H1 (cell line): ENCODE data around the gene ZNF367. TPM values are rescaled to one million over a fixed set of nuclear protein-coding genes. Genes with fewer than 3 reads are reported as not detected.

Source experiments
- JUND ChIP-seq: IDR thresholded peaks from 2 replicates; pipeline ENCODE4 v1.6.1; 2011; ENCODE audit warnings: mild to moderate bottlenecking, improper control_type of control experiment, low read length
- polyA plus RNA-seq, 7 experiments: library from polyadenylated mRNA; depleted of rRNA in 3 of 7; stranded (reverse) in 5 of 7; unstranded in 2 of 7; fragments of >200 nt in 5 of 7; fragments of 200-250 nt in 2 of 7; gene quantifications; 1 replicate in 5 of 7; 2 replicates in 1 of 7; 4 replicates in 1 of 7; pipeline versions ENCODE4 v1.2.1 to v1.2.3, GENCODE V29; 2011 to 2013; ENCODE audit warnings: missing spikeins in 2 of 7, mixed read lengths in 2 of 7
- total RNA-seq: library from RNA; stranded (reverse); fragmentation: NEBNext Ultra II Directional; extraction: Animal tissue kit (Norgen Biotek cat#: 25700); gene quantifications from 2 replicates; pipeline ENCODE4 v1.2.1, GENCODE V29; 2021
- TF ChIP-seq, protein P1 (sequence below), 3 experiments: IDR thresholded peaks; 1 replicate in 2 of 3; 2 replicates in 1 of 3; pipeline versions ENCODE4 v1.5.1 to v1.6.1; 2011; ENCODE audit warnings: low read length in 3 of 3, mild to moderate bottlenecking in 3 of 3, inconsistent platforms in 2 of 3, low read depth in 1 of 3, moderate library complexity in 1 of 3; ENCODE audit not compliant: insufficient read depth in 1 of 3; ENCODE audit errors: control extremely low read depth in 1 of 3

ZNF367 gene
- total and polyA plus RNA-seq, 2 of the 8 experiments (the other 6 are each of a cell fraction or from before 2014, with no cell fraction given): 2.2 to 8.2 TPM

GRCh38 chr9:96343515-96344360, 74.4 kb downstream of the ZNF367 start (continued):
- TF ChIP-seq, protein P1, sequence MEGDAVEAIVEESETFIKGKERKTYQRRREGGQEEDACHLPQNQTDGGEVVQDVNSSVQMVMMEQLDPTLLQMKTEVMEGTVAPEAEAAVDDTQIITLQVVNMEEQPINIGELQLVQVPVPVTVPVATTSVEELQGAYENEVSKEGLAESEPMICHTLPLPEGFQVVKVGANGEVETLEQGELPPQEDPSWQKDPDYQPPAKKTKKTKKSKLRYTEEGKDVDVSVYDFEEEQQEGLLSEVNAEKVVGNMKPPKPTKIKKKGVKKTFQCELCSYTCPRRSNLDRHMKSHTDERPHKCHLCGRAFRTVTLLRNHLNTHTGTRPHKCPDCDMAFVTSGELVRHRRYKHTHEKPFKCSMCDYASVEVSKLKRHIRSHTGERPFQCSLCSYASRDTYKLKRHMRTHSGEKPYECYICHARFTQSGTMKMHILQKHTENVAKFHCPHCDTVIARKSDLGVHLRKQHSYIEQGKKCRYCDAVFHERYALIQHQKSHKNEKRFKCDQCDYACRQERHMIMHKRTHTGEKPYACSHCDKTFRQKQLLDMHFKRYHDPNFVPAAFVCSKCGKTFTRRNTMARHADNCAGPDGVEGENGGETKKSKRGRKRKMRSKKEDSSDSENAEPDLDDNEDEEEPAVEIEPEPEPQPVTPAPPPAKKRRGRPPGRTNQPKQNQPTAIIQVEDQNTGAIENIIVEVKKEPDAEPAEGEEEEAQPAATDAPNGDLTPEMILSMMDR (IDR thresholded peaks at IDR 0.05; ENCODE audit: control extremely low read depth in 1 of 3, insufficient read depth in 1 of 3, low read depth in 1 of 3, low read length in 3 of 3): no peak
- TF ChIP-seq JUND: no peak
